Endodermal cell (in vitro differentiated cells): Measurements from ENCODE around the gene BATF2. TPM values are rescaled to one million over a fixed set of nuclear protein-coding genes. Genes with fewer than 3 reads are reported as not detected.
"Not testable (repeated sequence)": the region's sequence is repeated elsewhere in the genome, so short reads cannot be mapped to it uniquely, and the experiment has no call there.

ENCODE experiments used
- DNase-seq: peaks from one replicate; pipeline ENCODE4 v3.0.0-alpha.2; 2017
- H3K27ac ChIP-seq: 2 replicates; pipeline ENCODE4 v1.5.1; 2013; ENCODE audit warnings: mild to moderate bottlenecking, low read depth, low read length, moderate library complexity
- H3K27me3 ChIP-seq: 2 replicates; pipeline ENCODE4 v1.6.1; 2013; ENCODE audit warnings: mild to moderate bottlenecking, low read length, moderate library complexity; ENCODE audit not compliant: insufficient read depth, control insufficient read depth, poor library complexity, severe bottlenecking
- H3K36me3 ChIP-seq: 2 replicates; pipeline ENCODE4 v1.7.0; 2013; ENCODE audit warnings: mild to moderate bottlenecking, low read length, moderate library complexity; ENCODE audit not compliant: control insufficient read depth, insufficient read depth
- H3K4me1 ChIP-seq: one replicate; pipeline ENCODE4 v1.7.0; 2013; ENCODE audit warnings: low read length; ENCODE audit not compliant: control insufficient read depth, insufficient read depth
- H3K4me3 ChIP-seq: 2 replicates; pipeline ENCODE4 v1.5.1; 2013; ENCODE audit warnings: mild to moderate bottlenecking, low read length, moderate library complexity
- H3K9ac ChIP-seq: 2 replicates; pipeline ENCODE4 v1.6.1; 2013; ENCODE audit warnings: mild to moderate bottlenecking, low read length, moderate library complexity; ENCODE audit not compliant: poor library complexity, severe bottlenecking; ENCODE audit errors: extremely low read depth
- H3K9me3 ChIP-seq: 2 replicates; pipeline ENCODE4 v1.6.1; 2013; ENCODE audit warnings: mild to moderate bottlenecking, low read length, moderate library complexity; ENCODE audit not compliant: control insufficient read depth
- H3K27ac Mint-ChIP-seq: 2 replicates; pipeline ENCODE4 v1.8.0; 2020; ENCODE audit warnings: mixed read lengths
- H3K27me3 Mint-ChIP-seq: 2 replicates; pipeline ENCODE4 v1.8.0; 2021; ENCODE audit warnings: mild to moderate bottlenecking, mixed read lengths; ENCODE audit not compliant: insufficient read depth
- H3K36me3 Mint-ChIP-seq: 2 replicates; pipeline ENCODE4 v1.8.0; 2020; ENCODE audit warnings: low read depth, mixed read lengths
- H3K4me1 Mint-ChIP-seq: 2 replicates; pipeline ENCODE4 v1.8.0; 2020; ENCODE audit warnings: mixed read lengths
- H3K4me3 Mint-ChIP-seq: 2 replicates; pipeline ENCODE4 v1.8.0; 2020; ENCODE audit warnings: mild to moderate bottlenecking, moderate library complexity, mixed read lengths
- H3K9me3 Mint-ChIP-seq: 2 replicates; pipeline ENCODE4 v1.8.0; 2020; ENCODE audit warnings: mild to moderate bottlenecking, mixed read lengths
- WGBS, 2 experiments: methylation state at CpG; one replicate each; pipeline versions ENCODE4 v1.1.5 to v1.1.7; 2013; ENCODE audit warnings: missing lambda C conversion rate in 2 of 2, mixed read lengths in 1 of 2; ENCODE audit not compliant: insufficient coverage in 1 of 2, insufficient read length in 1 of 2; 5-methylcytosine and 5-hydroxymethylcytosine counted together
- total RNA-seq, 2 donors: library from RNA; stranded (reverse); fragmentation: NEBNext Ultra II Directional in 1 of 2; extraction: Animal tissue kit (Norgen Biotek cat#: 25700) in 1 of 2; gene quantifications; 2 replicates in 1 of 2; 3 replicates in 1 of 2; pipeline ENCODE4 v1.2.1, GENCODE V29; 2021
- TF ChIP-seq, protein P1 (sequence below): fragments of 200-600 bp; sonication (generic); conservative IDR thresholded peaks from 2 replicates; pipeline ENCODE4 v1.5.0; 2021; ENCODE audit warnings: antibody characterized with exemption, mild to moderate bottlenecking

The BATF2 gene
- total RNA-seq, 2 donors from 2014 or later: 0.27 TPM; not detected in 1

DNA sequence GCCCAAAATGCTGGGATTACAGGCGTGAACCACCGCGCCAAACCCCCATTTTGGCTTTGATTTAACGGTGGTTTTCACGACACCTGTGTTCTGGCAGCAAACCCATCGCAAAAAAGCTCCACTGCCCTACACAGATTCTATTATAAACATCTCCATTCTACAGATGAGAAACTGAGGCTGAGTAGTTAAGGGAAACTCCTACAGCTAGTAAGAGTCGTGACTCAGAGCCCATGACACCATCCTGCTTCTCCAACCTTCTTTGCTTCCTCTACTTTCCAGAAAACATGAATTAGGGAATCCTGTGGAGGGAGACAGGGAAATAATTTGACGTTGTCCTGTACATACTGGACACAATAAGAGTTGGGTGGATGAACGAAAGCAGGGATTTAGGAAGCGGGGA, 30.0 kb upstream of the BATF2 start:
- Mint-ChIP-seq H3K4me1 (no peaks in the 10 kb centered on the region), H3K27me3 (no peaks in the 10 kb centered on the region), H3K27ac (peak overlapping the region; percentile 82), H3K4me3 (peak overlapping the region; percentile 67), H3K36me3 (peaks cover 5% of the 10 kb centered on the region), H3K9me3 (no peaks in the 10 kb centered on the region)
- Histone ChIP-seq H3K27ac (no peak overlapping the region), H3K9ac (no peak overlapping the region), H3K4me3 (peak overlapping the region; percentile 83), H3K4me1 (no peaks in the 10 kb centered on the region), H3K9me3 (no peaks in the 10 kb centered on the region), H3K27me3 (no peaks in the 10 kb centered on the region), H3K36me3 (no peaks in the 10 kb centered on the region)
- 62 to 66% methylated on average over 3 to 10 of the region's 10 CpGs for WGBS, 2 experiments
- TF ChIP-seq, protein P1, sequence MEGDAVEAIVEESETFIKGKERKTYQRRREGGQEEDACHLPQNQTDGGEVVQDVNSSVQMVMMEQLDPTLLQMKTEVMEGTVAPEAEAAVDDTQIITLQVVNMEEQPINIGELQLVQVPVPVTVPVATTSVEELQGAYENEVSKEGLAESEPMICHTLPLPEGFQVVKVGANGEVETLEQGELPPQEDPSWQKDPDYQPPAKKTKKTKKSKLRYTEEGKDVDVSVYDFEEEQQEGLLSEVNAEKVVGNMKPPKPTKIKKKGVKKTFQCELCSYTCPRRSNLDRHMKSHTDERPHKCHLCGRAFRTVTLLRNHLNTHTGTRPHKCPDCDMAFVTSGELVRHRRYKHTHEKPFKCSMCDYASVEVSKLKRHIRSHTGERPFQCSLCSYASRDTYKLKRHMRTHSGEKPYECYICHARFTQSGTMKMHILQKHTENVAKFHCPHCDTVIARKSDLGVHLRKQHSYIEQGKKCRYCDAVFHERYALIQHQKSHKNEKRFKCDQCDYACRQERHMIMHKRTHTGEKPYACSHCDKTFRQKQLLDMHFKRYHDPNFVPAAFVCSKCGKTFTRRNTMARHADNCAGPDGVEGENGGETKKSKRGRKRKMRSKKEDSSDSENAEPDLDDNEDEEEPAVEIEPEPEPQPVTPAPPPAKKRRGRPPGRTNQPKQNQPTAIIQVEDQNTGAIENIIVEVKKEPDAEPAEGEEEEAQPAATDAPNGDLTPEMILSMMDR: no peak
- no peak for DNase-seq

DNA sequence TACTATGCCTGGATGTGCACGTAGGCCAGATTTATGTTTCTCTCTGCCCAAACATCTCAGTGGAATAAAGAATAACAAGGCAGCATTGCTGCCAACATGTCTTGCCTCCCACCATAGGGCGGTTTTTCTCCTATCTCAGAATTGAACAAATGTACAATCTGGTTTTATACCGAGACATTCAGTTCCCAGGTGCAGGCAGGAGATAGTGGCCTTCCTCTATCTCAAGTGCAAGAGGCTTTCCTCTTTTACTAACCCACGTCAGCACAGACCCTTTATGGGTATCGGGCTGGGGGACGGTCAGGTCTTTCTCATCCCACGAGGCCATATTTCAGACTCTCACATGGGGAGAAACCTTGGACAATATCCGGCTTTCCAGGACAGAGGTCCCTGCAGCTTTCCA, 26.7 kb upstream of the BATF2 start:
- not testable (repeated sequence) for H3K9ac ChIP-seq, H3K36me3 ChIP-seq, H3K27me3 ChIP-seq, H3K27me3 Mint-ChIP-seq, H3K27ac ChIP-seq, H3K4me1 Mint-ChIP-seq, H3K9me3 ChIP-seq, DNase-seq, H3K4me3 ChIP-seq, H3K27ac Mint-ChIP-seq, H3K4me3 Mint-ChIP-seq, H3K4me1 ChIP-seq, H3K9me3 Mint-ChIP-seq
- 91 to 93% methylated on average over 6 to 8 of the region's 8 CpGs for WGBS, 2 experiments
- peaks cover 17% of the 10 kb centered on the region for H3K36me3 Mint-ChIP-seq

DNA sequence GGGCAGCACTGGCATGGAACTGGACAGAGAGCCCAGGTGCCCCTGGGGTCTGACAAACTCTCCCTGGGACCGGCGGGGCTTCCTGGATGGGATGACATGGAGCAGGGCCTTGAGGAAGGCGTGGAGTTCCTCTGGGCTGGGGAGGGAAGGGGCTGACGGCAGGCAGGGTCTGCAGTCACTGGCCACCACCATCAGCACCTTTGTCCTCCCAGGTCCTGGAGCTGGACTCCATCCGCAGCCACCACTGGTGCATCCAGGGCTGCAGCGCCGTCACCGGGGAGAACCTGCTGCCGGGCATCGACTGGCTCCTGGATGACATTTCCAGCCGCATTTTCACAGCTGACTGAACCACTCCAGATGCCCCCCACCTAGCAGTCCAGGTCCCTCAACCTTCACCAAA, 24.7 kb upstream of the BATF2 start:
- DNase-seq: no peak
- Mint-ChIP-seq H3K9me3 (no peaks in the 10 kb centered on the region), H3K27me3 (no peaks in the 10 kb centered on the region), H3K4me3 (no peak overlapping the region), H3K27ac (no peak overlapping the region), H3K36me3 (peaks cover 31% of the 10 kb centered on the region), H3K4me1 (no peaks in the 10 kb centered on the region)
- Histone ChIP-seq H3K9ac (no peak overlapping the region), H3K4me3 (no peak overlapping the region), H3K27ac (no peak overlapping the region), H3K27me3 (no peaks in the 10 kb centered on the region), H3K36me3 (peaks cover 20% of the 10 kb centered on the region), H3K9me3 (no peaks in the 10 kb centered on the region), H3K4me1 (no peaks in the 10 kb centered on the region)
- 88 to 90% methylated on average over 6 to 11 of the region's 11 CpGs for WGBS, 2 experiments
- TF ChIP-seq, protein P1: no peak

DNA sequence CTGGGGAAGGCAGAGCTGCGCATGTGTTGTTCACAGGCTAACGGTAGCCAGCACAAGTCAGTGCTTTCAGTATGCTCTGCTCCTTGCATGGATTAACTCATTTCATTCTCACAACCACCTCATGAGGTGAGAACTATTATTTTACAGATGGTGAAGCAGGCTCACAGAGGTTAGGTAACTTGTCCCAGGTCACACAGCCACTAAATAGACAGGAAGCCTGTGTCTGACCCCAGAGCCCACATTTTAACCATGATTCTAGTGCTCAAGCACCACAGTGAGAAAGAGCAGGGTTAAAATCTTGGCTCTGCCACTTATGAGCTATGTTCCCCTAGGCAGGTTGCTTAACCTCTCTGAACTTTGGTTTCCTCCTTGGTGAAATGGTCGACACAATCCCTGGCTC, 24.2 kb upstream of the BATF2 start:
- H3K36me3 ChIP-seq: peaks cover 20% of the 10 kb centered on the region
- DNase-seq: no peak
- TF ChIP-seq, protein P1: no peak
- no peak overlapping the region for H3K27ac ChIP-seq
- H3K4me1 Mint-ChIP-seq: no peaks in the 10 kb centered on the region
- 94% methylated on average over 3 of the region's 3 CpGs; no CpG with 5 or more reads in 1 of the 2 experiments for WGBS, 2 experiments
- H3K9me3 Mint-ChIP-seq: no peaks in the 10 kb centered on the region
- H3K36me3 Mint-ChIP-seq: peaks cover 31% of the 10 kb centered on the region
- no peak overlapping the region for H3K9ac ChIP-seq
- H3K27me3 ChIP-seq: no peaks in the 10 kb centered on the region
- H3K4me3 Mint-ChIP-seq: no peak overlapping the region
- H3K4me3 ChIP-seq: no peak overlapping the region
- H3K27ac Mint-ChIP-seq: no peak overlapping the region
- H3K27me3 Mint-ChIP-seq: no peaks in the 10 kb centered on the region
- H3K4me1 ChIP-seq: no peaks in the 10 kb centered on the region
- H3K9me3 ChIP-seq: no peaks in the 10 kb centered on the region
